K562 (cell line): ENCODE results near the gene PPP2R1B. TPM values are rescaled to one million over a fixed set of nuclear protein-coding genes. Genes with fewer than 3 reads are reported as not detected.

Source experiments
- ATAC-seq: fragments of 200-7000 bp; cut with Tn5 transposase; 3 replicates; pipeline ENCODE4 v1.9.1; 2020; ENCODE audit warnings: moderate library complexity
- BruUV-seq: library from RNA; stranded (reverse); fragments of 400-500 nt; replicated peaks from 2 replicates; lab custom pipeline; 2021; lab: Mats Ljungman, UMichigan
- CTCF ChIA-PET: fragments of 300-600 bp; formaldehyde crosslinking; extraction: SDS; loops from one replicate; lab custom pipeline; 2021; ENCODE audit warnings: low intra/inter-chr PET ratio; lab: Yijun Ruan, JAX
- POLR2A ChIA-PET: fragments of 300-600, 350-650 bp; sonication (Branson Sonifier 250); formaldehyde crosslinking; extraction: SDS; loops from one replicate; lab custom pipeline; 2021; ENCODE audit warnings: antibody characterized with exemption, inconsistent platforms; lab: Yijun Ruan, JAX
- DNase-seq, 4 experiments: peaks; one replicate each; pipeline versions ENCODE4 v3.0.0 to v3.0.0-alpha.2; 2011 to 2018; ENCODE audit warnings: low spot score in 3 of 4, mixed read lengths in 3 of 4; ENCODE audit errors: extremely low read depth in 1 of 4
- FAIRE-seq: peaks from 2 replicates; lab custom pipeline; 2011; peaks lifted over from hg19 to GRCh38; lab: Jason Lieb, UNC
- H2AFZ ChIP-seq: 2 replicates; pipeline ENCODE4 v1.6.0; 2011; ENCODE audit warnings: low read depth, low read length, control low read depth, inconsistent platforms
- H3K27ac ChIP-seq: fragments of 200-600 bp; 3 replicates; pipeline ENCODE4 v1.8.0; 2011; ENCODE audit warnings: low read depth, mild to moderate bottlenecking, control low read depth, inconsistent platforms, low read length, moderate library complexity, mixed read lengths; ENCODE audit errors: extremely low read depth
- H3K27me3 ChIP-seq, 2 experiments: fragments of 300-600 bp in 1 of 2; 2 replicates in 1 of 2; 3 replicates in 1 of 2; pipeline versions ENCODE4 v1.6.0 to v1.8.0; 2011; ENCODE audit warnings: inconsistent platforms in 2 of 2, low read length in 2 of 2, mild to moderate bottlenecking in 1 of 2, mixed read lengths in 1 of 2, moderate library complexity in 1 of 2; ENCODE audit not compliant: control insufficient read depth in 2 of 2, insufficient read depth in 2 of 2
- H3K36me3 ChIP-seq: fragments of 300-600 bp; 3 replicates; pipeline ENCODE4 v1.8.0; 2011; ENCODE audit warnings: mild to moderate bottlenecking, low read length, inconsistent platforms; ENCODE audit not compliant: control insufficient read depth, insufficient read depth
- H3K4me1 ChIP-seq, 2 experiments: fragments of 200-600 bp in 1 of 2; replicated peaks in 1 of 2; 2 replicates in 1 of 2; 3 replicates in 1 of 2; pipeline versions ENCODE4 v1.5.1 to v1.8.0; 2011; ENCODE audit warnings: inconsistent platforms in 2 of 2, low read length in 2 of 2, mild to moderate bottlenecking in 1 of 2, mixed read lengths in 1 of 2, moderate library complexity in 1 of 2; ENCODE audit not compliant: control insufficient read depth in 2 of 2, insufficient read depth in 2 of 2
- H3K4me2 ChIP-seq: 2 replicates; pipeline ENCODE4 v1.6.1; 2011; ENCODE audit warnings: low read length, control low read depth, inconsistent platforms, mixed read lengths; ENCODE audit not compliant: insufficient read depth
- H3K4me3 ChIP-seq: fragments of 200-600 bp; sonication (generic), shearing (Covaris generic); 2 replicates; pipeline ENCODE4 v1.5.1; 2016; ENCODE audit warnings: control low read depth, inconsistent platforms
- H3K79me2 ChIP-seq: fragments of 200-600 bp; 3 replicates; pipeline ENCODE4 v1.8.0; 2011; ENCODE audit warnings: low read length, inconsistent platforms; ENCODE audit not compliant: control insufficient read depth, insufficient read depth
- H3K9ac ChIP-seq, 2 experiments: 2 replicates each; pipeline versions ENCODE4 v1.6.0 to v1.6.1; 2011; ENCODE audit warnings: low read depth in 2 of 2, low read length in 2 of 2, control low read depth in 1 of 2, inconsistent platforms in 1 of 2, mild to moderate bottlenecking in 1 of 2, mixed read lengths in 1 of 2; ENCODE audit not compliant: insufficient read depth in 1 of 2
- H3K9me1 ChIP-seq: one replicate; pipeline ENCODE4 v1.6.0; 2011; ENCODE audit warnings: inconsistent platforms, mild to moderate bottlenecking, low read length, moderate library complexity; ENCODE audit not compliant: control insufficient read depth, insufficient read depth
- H3K9me3 ChIP-seq: replicated peaks from 2 replicates; pipeline ENCODE4 v1.5.1; 2011; ENCODE audit warnings: low read depth, low read length, inconsistent platforms; ENCODE audit not compliant: control insufficient read depth, insufficient read depth
- H4K20me1 ChIP-seq: replicated peaks from 2 replicates; pipeline ENCODE4 v1.6.1; 2011; ENCODE audit warnings: low read length, inconsistent platforms, mixed read lengths; ENCODE audit not compliant: control insufficient read depth, insufficient read depth
- GTF2A2 ChIP-seq: IDR thresholded peaks from 2 replicates; pipeline ENCODE4 v1.6.1; 2016; ENCODE audit warnings: mild to moderate bottlenecking, missing genetic modification characterization, missing compliant biosample characterization
- NR2C2 ChIP-seq, 2 experiments: fragments of 200-800 bp in 1 of 2; sonication (Bioruptor generic) in 1 of 2; sonication (generic) in 1 of 2; formaldehyde crosslinking in 1 of 2; IDR thresholded peaks; 2 replicates each; pipeline versions ENCODE4 v1.6.1 to v1.8.0; 2016 to 2022; ENCODE audit warnings: mild to moderate bottlenecking in 1 of 2, missing compliant biosample characterization in 1 of 2, missing genetic modification characterization in 1 of 2, missing genetic modification reagents in 1 of 2
- SETDB1 ChIP-seq: IDR thresholded peaks from one replicate; pipeline ENCODE4 v1.6.1; 2012; ENCODE audit warnings: low read length, control low read depth, inconsistent platforms
- ZNF316 ChIP-seq: fragments of 450-650 bp; IDR thresholded peaks from 2 replicates; pipeline ENCODE4 v1.6.1; 2016
- WGBS: fragments of 100-300 bp; shearing (Covaris generic); methylation state at CpG from one replicate; pipeline ENCODE4 v1.1.6; 2016; ENCODE audit warnings: low coverage, mixed read lengths; ENCODE audit not compliant: insufficient coverage; ENCODE audit errors: missing lambda C conversion rate; 5-methylcytosine and 5-hydroxymethylcytosine counted together
- in situ Hi-C: fragments of 300-500 bp; cut with MboI; formaldehyde crosslinking; loops from 4 replicates; pipeline ENCODE4 v1.15.0; 2018; ENCODE audit warnings: inconsistent platforms, mixed read lengths
- intact Hi-C: fragments of 100-400 bp; cut with micrococcal nuclease; formaldehyde crosslinking; loops from 2 replicates; pipeline ENCODE4 v1.14.2; 2022
- polyA plus RNA-seq, 8 experiments: library from polyadenylated mRNA; depleted of rRNA in 4 of 8; stranded (reverse) in 5 of 8; unstranded in 3 of 8; fragments of >200 nt; fragmentation: Nextera tagmentation in 2 of 8; fragmentation: Illumina TruSeq in 1 of 8; extraction: Ambion mirVana in 2 of 8; extraction: Trizol in 1 of 8; gene quantifications; 2 replicates each; pipeline versions ENCODE4 v1.2.1 to v1.2.3, GENCODE V29; 2011 to 2014; ENCODE audit warnings: inconsistent platforms in 1 of 8, missing spikeins in 1 of 8
- total RNA-seq, 7 experiments: library from RNA; depleted of rRNA in 6 of 7; stranded (reverse); fragments of >200 nt in 6 of 7; fragmentation: Illumina TruSeq in 2 of 7; extraction: Trizol in 2 of 7; gene quantifications; 2 replicates each; pipeline versions ENCODE4 v1.2.1 to v1.2.3, GENCODE V29; 2011 to 2021; ENCODE audit warnings: low replicate concordance in 1 of 7
- TF ChIP-seq, protein P1 (sequence below): fragments of 450-650 bp; formaldehyde crosslinking; IDR thresholded peaks from 2 replicates; pipeline ENCODE4 v1.4.0; 2020; ENCODE audit warnings: mild to moderate bottlenecking, moderate library complexity
- TF ChIP-seq, protein P2 (sequence below): fragments of 450-650 bp; IDR thresholded peaks from 2 replicates; pipeline ENCODE4 v1.6.1; 2014; ENCODE audit warnings: low read depth, mild to moderate bottlenecking, moderate library complexity, borderline replicate concordance

The PPP2R1B gene
- total and polyA plus RNA-seq, 9 of the 15 experiments (the other 6 are each of a cell fraction or from before 2014, with no cell fraction given) = 24.6 to 68.5 (median 39.8) TPM

DNA sequence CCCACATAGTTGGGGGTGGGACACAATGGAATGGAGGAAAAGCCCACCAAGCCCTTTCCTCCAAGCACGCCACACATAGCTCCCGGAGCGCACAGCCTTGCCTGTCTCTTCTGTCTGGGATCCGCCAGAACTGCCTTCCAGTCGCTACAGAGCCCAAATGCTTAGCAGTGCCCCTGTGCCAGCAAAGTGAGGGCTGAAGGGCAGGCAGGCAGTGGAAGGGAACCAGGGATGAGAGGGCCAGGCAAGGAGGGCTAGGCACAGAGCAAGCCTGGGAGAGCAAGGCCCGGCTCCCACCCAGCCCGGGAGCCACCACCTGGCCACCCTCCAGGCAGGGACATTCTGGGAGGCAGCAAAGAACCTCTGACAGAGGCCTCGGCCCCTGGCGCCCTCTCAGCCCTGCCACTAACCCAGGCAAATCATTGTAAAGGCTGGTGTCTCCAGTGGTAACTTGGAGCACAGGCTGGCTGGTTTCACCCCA, 32.5 kb downstream of the PPP2R1B start:
- H3K4me1 ChIP-seq = peaks cover 7 to 15% of the 10 kb centered on the region in 2 experiments; a peak in 4 of 5 replicates
- peak; percentile 6; the same call in 1 of the 3 replicates for ATAC-seq
- no peak overlapping the region; a peak in 1 of 4 replicates for H3K9ac ChIP-seq
- ChIA-PET POLR2A (interaction anchor here (0.6 to 1.3 kb wide), 2 partner anchors 34 to 124 kb away, joined by 3 read pairs; no protein-coding TSS in a partner anchor), CTCF (no interaction called here)
- no peak overlapping the region for H3K27ac ChIP-seq
- intact Hi-C loops = no loop called here
- H3K27me3 ChIP-seq = no peaks in the 10 kb centered on the region
- H3K4me2 ChIP-seq = no peak overlapping the region
- peaks cover 4% of the 10 kb centered on the region; the same call in 1 of the 2 replicates for H4K20me1 ChIP-seq
- TF ChIP-seq, protein P1, sequence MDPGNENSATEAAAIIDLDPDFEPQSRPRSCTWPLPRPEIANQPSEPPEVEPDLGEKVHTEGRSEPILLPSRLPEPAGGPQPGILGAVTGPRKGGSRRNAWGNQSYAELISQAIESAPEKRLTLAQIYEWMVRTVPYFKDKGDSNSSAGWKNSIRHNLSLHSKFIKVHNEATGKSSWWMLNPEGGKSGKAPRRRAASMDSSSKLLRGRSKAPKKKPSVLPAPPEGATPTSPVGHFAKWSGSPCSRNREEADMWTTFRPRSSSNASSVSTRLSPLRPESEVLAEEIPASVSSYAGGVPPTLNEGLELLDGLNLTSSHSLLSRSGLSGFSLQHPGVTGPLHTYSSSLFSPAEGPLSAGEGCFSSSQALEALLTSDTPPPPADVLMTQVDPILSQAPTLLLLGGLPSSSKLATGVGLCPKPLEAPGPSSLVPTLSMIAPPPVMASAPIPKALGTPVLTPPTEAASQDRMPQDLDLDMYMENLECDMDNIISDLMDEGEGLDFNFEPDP (CRISPR knock-in tag) = no peak
- TF ChIP-seq ZNF316 (no peak), SETDB1 (no peak), GTF2A2 (no peak), NR2C2 (CRISPR knock-in tag; IDR thresholded peaks at IDR 0.05) (no peak), NR2C2 (tag; IDR thresholded peaks at IDR 0.05) (no peak)
- TF ChIP-seq, protein P2, sequence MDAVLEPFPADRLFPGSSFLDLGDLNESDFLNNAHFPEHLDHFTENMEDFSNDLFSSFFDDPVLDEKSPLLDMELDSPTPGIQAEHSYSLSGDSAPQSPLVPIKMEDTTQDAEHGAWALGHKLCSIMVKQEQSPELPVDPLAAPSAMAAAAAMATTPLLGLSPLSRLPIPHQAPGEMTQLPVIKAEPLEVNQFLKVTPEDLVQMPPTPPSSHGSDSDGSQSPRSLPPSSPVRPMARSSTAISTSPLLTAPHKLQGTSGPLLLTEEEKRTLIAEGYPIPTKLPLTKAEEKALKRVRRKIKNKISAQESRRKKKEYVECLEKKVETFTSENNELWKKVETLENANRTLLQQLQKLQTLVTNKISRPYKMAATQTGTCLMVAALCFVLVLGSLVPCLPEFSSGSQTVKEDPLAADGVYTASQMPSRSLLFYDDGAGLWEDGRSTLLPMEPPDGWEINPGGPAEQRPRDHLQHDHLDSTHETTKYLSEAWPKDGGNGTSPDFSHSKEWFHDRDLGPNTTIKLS = no peak
- TF ChIP-seq, all 486 proteins: peak for 0
- FAIRE-seq (no peak), DNase-seq (no peak)
- Histone ChIP-seq H3K9me1 (no peaks in the 10 kb centered on the region), H3K4me3 (no peak overlapping the region), H3K79me2 (no peaks in the 10 kb centered on the region), H3K36me3 (peaks cover 10% of the 10 kb centered on the region; the same call in 1 of the 3 replicates), H2AFZ (no peak overlapping the region), H3K9me3 (no peaks in the 10 kb centered on the region)
- in situ Hi-C loops = no loop called here
- 78% methylated on average over 9 of the region's 9 CpGs for WGBS
- BruUV-seq = no TSS peak
